NCI-H510A treated with DMSO at 0.1 percent for 48 hours (cell line): Measurements from ENCODE around the gene EVX2.

Experiments used
- DNase-seq: peaks from one replicate; lab custom pipeline; 2025; lab: John Stamatoyannopoulos, UW

EVX2 gene

GRCh38 chr2:176107731-176108181 is 24.0 kb upstream of the EVX2 start:
- DNase-seq: no peak

- peak; percentile 83 for DNase-seq
Observed at GRCh38 chr2:176106581-176107539, 23.1 kb upstream of the EVX2 start, which contains the start of gene HOXD11. Gene HOXD11 (plus strand): TSS chr2:176107280. CDS start chr2:176107356, 76 bp downstream.

- no peak for DNase-seq
Observed at GRCh38 chr2:176105730-176106580, 22.2 kb upstream of the EVX2 start.

- no peak for DNase-seq
Observed at GRCh38 chr2:176105078-176105729, 21.4 kb upstream of the EVX2 start.

GRCh38 chr2:176104316-176105077 is 20.7 kb upstream of the EVX2 start:
- no peak for DNase-seq

- DNase-seq: no peak
Observed at GRCh38 chr2:176103742-176104315, 20.1 kb upstream of the EVX2 start.

GRCh38 chr2:176103194-176103593 is 19.4 kb upstream of the EVX2 start:
- no peak for DNase-seq

- DNase-seq: no peak
Observed at GRCh38 chr2:176102309-176102866, 18.6 kb upstream of the EVX2 start.

GRCh38 chr2:176101842-176102241 is 18.1 kb upstream of the EVX2 start:
- no peak for DNase-seq

- DNase-seq: no peak
Observed at GRCh38 chr2:176101216-176101830, 17.6 kb upstream of the EVX2 start.

- no peak for DNase-seq
Observed at GRCh38 chr2:176100547-176101140, 16.9 kb upstream of the EVX2 start.

GRCh38 chr2:176099728-176100546 is 16.2 kb upstream of the EVX2 start, which contains the start of gene HOXD12:
Gene HOXD12 (plus strand): TSS chr2:176099795. CDS start chr2:176099802, 7 bp downstream.
- no peak for DNase-seq

GRCh38 chr2:176099159-176099727 is 15.5 kb upstream of the EVX2 start:
- DNase-seq: no peak

- no peak for DNase-seq
Observed at GRCh38 chr2:176098366-176099158, 14.8 kb upstream of the EVX2 start.

GRCh38 chr2:176097820-176098365 is 14.1 kb upstream of the EVX2 start:
- no peak for DNase-seq

- DNase-seq: peak; percentile 87
Observed at GRCh38 chr2:176096986-176097819, 13.4 kb upstream of the EVX2 start.
